Left kidney (tissue), 2 donors: ENCODE results near the gene PDCD4. TPM values are rescaled to one million over a fixed set of nuclear protein-coding genes. Genes with fewer than 3 reads are reported as not detected.

ENCODE experiments used
- DNase-seq: peaks from one replicate; pipeline ENCODE4 v3.0.0-alpha.2; 2013
- polyA plus RNA-seq: library from polyadenylated mRNA; unstranded; fragments of 120-200 nt; gene quantifications from one replicate; pipeline ENCODE4 v1.2.1, GENCODE V29; 2013; ENCODE audit not compliant: insufficient read length

The PDCD4 gene
- polyA plus RNA-seq, 1 donor: 263 TPM

- DNase-seq: no peak
Observed at GRCh38 chr10:110840923-110841428, 30.8 kb upstream of the PDCD4 start.

GRCh38 chr10:110841767-110842267 lies 29.9 kb upstream of the PDCD4 start:
- DNase-seq: no peak

GRCh38 chr10:110842326-110842904 lies 29.3 kb upstream of the PDCD4 start:
- DNase-seq: no peak

- DNase-seq: no peak
Observed at GRCh38 chr10:110843031-110843430, 28.7 kb upstream of the PDCD4 start.

- no peak for DNase-seq
Observed at GRCh38 chr10:110843796-110844616, 27.7 kb upstream of the PDCD4 start.

- DNase-seq: no peak
Observed at GRCh38 chr10:110844617-110844881, 27.2 kb upstream of the PDCD4 start.

GRCh38 chr10:110845192-110845755 lies 26.5 kb upstream of the PDCD4 start:
- no peak for DNase-seq

- DNase-seq: no peak
Observed at GRCh38 chr10:110845756-110846620, 25.7 kb upstream of the PDCD4 start.

- no peak for DNase-seq
Observed at GRCh38 chr10:110847374-110847773, 24.4 kb upstream of the PDCD4 start.

- DNase-seq: no peak
Observed at GRCh38 chr10:110848106-110848505, 23.6 kb upstream of the PDCD4 start.

- DNase-seq: no peak
Observed at GRCh38 chr10:110850099-110850498, 21.6 kb upstream of the PDCD4 start.

GRCh38 chr10:110851020-110851612 lies 20.6 kb upstream of the PDCD4 start:
- DNase-seq: no peak

GRCh38 chr10:110852255-110852896 lies 19.4 kb upstream of the PDCD4 start:
- no peak for DNase-seq

GRCh38 chr10:110852947-110853346 lies 18.8 kb upstream of the PDCD4 start:
- DNase-seq: no peak

- no peak for DNase-seq
Observed at GRCh38 chr10:110853921-110854605, 17.7 kb upstream of the PDCD4 start.

GRCh38 chr10:110857265-110858171 lies 14.2 kb upstream of the PDCD4 start:
- no peak for DNase-seq

- DNase-seq: no peak
Observed at GRCh38 chr10:110858297-110858934, 13.3 kb upstream of the PDCD4 start.

GRCh38 chr10:110859206-110859972 lies 12.3 kb upstream of the PDCD4 start:
- no peak for DNase-seq
